Activated CD8-positive, alpha-beta memory T cell treated with anti-CD3 and anti-CD28 coated beads for 1 hour (primary cell): ENCODE data around the gene DPH2.

Experiments
- DNase-seq, 2 donors: peaks; one replicate each; pipeline ENCODE4 v3.0.0-alpha.2; 2020; ENCODE audit warnings: low read depth in 1 of 2; ENCODE audit errors: extremely low read depth in 1 of 2

Gene DPH2

GRCh38 chr1:43942411-43942810 is 27.4 kb upstream of the DPH2 start:
- no peak for DNase-seq

DNA sequence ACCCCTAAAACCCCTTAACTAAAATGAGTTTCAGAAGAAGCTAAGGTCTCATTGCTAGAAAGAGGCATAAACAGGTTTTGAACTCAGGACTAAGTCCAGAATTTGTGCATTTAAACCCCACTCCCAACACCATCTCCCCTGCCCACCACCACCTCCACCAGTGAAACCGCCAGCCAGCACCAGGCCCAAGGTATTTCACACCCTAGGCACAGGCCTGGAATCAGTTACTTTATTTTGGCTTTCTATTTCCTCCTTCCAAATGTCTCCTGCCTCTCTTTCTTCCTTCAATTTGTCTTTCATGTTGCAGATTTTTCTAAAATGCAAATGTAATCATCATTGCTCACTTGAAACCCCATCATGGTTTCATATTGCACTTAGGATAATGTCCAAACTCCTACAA is 24.9 kb upstream of the DPH2 start:
- DNase-seq, result no peak

GRCh38 chr1:43945674-43946235 is 24.1 kb upstream of the DPH2 start:
- no peak for DNase-seq

- DNase-seq, result peak; percentile 86 to 89
These were observed 23.4 kb upstream of the DPH2 start, which contains the start of gene IPO13 for GRCh38 chr1:43946236-43947060. Gene IPO13 (plus strand): TSS chr1:43946950. CDS start chr1:43947601, 651 bp downstream.

GRCh38 chr1:43947061-43947873 is 22.5 kb upstream of the DPH2 start:
- DNase-seq, result no peak

GRCh38 chr1:43947874-43948437 is 21.9 kb upstream of the DPH2 start:
- no peak for DNase-seq

DNA sequence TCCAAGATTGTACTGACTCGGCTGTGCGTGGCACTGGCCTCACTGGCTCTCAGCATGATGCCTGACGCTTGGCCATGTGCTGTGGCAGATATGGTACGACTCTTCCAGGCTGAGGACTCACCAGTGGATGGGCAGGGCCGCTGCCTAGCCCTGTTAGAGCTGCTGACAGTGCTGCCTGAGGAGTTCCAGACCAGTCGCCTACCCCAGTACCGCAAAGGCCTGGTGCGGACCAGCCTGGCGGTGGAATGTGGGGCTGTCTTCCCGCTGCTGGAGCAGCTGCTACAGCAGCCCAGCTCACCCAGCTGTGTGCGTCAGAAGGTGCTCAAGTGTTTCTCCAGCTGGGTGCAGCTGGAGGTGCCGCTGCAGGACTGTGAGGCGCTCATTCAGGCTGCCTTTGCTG is 20.1 kb upstream of the DPH2 start:
- DNase-seq, result no peak

DNA sequence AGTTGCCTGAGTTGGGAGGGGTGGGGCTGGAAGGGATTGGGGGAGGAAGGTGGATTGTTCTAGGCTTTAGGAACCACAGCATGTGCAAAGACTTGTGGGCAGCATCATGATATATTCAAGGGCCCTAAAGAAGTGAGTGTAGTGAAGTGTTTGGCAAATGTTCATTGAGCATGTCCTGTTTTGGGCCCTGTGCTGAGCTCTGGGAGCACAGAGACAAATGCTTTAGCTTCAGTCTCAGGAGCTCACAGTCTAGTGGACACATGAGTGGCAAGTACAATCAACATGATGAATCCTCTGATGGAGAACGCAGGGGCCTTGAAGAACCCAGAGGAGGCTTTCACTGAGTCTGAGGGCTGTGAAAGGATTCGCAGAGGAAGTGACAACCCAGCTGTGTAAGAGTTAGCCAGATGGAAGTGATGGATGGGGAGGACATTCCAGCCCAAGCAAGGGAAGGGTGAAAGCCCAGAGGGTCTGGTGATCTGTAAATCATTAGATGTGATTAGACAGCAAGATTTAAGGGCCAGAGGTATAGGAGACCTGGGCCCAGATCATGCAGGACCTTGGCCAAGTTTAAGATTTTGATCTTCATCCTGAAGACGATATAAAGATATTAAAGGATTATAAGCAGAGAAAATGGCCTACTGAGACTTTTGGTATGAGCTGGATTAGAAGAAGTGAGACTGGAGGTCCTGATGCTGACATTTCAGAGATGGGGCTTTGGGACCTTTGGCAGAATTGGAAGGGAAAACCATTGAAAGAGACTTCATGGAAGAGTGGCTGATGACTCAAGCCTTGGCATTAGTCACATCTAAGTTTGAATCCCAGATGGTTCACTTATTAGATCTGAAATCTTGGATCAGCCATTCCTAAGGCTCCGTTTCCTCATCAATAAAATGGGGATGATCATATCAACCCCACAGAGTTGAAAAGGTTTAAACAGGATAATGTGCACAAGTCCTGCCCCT is 18.5 kb upstream of the DPH2 start:
- no peak for DNase-seq

GRCh38 chr1:43952731-43953346 is 17.0 kb upstream of the DPH2 start:
- DNase-seq, result no peak

DNA sequence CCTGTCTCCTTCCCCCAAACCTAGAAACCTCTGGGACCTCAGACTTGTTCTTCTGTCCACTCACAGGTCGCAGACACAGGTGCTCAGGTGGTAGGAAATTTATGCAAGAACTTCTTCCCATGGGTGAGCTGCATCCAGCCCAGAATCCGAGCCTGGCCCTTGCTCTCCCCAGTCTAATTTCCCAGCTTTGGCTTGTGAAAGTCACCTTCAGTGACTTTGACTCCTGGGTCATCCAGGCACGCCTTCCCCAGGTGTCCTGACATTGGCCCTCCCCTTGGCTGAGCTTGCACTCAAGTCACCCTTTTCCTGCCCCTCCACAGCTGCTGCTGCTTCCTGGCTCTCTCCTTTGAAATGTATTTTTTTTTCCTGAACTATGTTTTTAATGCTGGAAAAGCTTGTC is 16.4 kb upstream of the DPH2 start:
- no peak for DNase-seq

GRCh38 chr1:43954036-43954435 is 15.8 kb upstream of the DPH2 start:
- DNase-seq, result no peak

DNA sequence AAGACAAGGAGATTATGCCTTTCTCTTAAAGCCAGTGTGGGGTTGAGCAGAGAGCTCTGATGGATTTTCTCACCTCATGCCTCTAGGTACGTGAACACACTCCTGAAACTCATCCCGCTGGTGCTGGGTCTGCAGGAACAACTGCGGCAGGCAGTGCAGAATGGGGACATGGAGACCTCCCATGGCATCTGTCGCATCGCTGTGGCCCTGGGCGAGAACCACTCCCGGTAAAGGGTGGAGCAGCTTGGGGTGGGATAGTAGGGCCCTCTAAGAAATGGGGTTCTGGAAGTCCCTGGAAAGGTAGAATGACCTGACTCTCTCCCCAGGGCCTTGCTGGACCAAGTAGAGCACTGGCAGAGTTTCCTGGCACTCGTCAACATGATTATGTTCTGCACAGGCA is 13.6 kb upstream of the DPH2 start:
- no peak for DNase-seq

DNA sequence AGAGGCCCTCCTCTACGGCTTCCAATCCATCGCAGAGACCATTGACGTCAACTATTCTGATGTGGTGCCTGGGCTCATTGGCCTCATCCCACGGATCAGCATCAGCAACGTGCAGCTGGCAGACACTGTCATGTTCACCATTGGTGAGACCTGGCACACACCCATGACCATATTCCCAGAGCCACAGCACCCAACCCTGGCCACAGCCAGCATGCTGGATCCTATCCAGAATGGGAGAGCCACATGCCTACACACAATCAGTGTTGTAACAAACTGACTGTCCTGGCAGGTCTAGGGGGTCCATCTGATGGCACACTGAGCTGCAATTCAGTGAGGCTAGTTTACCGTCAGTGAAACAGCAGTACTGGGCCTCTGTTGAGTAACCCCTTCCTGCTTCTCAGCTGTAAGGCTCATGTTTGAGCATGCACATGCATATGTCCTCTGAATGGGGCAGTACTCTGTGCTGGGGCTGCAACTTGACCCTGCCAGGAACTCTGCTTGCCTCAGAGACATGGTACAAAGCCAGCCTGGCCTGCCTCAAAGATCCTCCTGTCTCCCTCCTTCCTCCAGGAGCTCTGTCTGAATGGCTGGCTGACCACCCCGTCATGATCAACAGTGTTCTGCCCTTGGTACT is 12.3 kb upstream of the DPH2 start:
- no peak for DNase-seq

DNA sequence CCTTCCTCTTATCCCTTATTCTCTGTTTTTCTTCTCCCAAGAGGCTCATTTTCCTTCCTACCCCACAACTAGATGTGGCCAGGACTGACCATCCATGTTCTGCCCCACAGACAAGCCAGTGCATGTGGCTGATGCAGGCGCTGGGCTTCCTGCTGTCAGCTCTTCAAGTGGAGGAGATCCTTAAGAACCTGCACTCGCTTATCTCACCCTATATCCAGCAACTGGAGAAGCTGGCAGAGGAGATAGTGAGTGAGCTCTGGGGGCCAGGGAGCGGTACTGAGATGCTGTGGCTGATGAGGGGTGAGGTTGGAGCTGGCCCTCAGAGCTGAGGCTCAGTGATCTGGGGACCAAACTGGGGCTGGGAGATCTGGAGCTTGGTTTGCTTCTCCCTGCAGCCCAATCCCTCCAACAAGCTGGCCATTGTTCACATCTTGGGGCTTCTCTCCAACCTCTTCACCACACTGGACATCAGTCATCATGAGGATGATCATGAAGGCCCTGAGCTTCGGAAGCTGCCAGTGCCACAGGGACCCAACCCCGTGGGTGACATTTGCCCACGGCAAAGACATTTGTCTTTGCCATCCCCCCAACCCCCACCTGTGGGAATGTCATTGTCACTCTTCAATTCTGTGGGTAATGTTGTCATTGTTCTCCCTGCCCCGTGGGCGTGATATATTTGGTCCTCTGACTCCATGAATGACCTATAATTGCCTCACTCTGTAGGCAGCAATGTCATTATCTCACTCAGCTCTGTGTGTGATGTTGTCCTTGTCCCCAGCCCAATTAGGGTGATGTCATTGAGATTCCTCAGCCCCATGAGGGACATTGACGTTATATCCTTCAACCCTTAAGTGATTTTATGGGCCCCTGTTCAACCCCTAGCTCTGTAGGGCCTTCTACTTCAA is 11.2 kb upstream of the DPH2 start:
- DNase-seq, result no peak

DNA sequence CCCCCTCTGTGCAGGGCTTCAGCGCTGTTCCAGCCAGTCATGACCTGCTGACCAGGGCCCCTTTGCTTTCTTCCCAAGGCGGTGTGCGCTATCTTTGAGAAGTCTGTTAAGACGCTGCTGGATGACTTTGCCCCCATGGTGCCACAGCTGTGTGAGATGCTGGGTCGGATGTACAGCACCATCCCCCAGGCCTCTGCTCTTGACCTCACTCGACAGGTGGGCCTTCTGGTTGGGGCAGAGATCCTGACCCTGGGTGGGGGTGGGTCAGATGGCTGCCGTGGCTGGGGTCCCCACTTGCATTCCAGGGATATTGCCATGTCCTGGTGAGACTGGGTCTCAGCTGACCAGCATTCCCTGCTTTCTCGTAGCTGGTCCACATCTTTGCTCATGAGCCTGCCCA is 9.0 kb upstream of the DPH2 start:
- no peak for DNase-seq

- no peak for DNase-seq
These were observed 8.1 kb upstream of the DPH2 start for GRCh38 chr1:43961692-43962091.

GRCh38 chr1:43962324-43962723 is 7.5 kb upstream of the DPH2 start:
- DNase-seq, result no peak

GRCh38 chr1:43963006-43963405 is 6.8 kb upstream of the DPH2 start:
- DNase-seq, result no peak
